ENCODE data around the gene TRABD2B.

- TF ChIP-seq JUNB (IDR thresholded peaks at IDR 0.05; ENCODE audit: unreplicated experiment) (no peak), CTCF (conservative IDR thresholded peaks at IDR 0.05; ENCODE audit: low read depth in 2 of 2) (no peak), EZH2 (IDR thresholded peaks at IDR 0.05; ENCODE audit: low read depth, unreplicated experiment) (no peak)
These were observed 20.5 kb downstream of the TRABD2B start for GRCh38 chr1:47976728-47977127.
